ENCODE measurements around the gene UCP3. TPM values are rescaled to one million over a fixed set of nuclear protein-coding genes. Genes with fewer than 3 reads are reported as not detected.

UCP3 gene
- total RNA-seq, 5 donors from 2014 or later (not counting 1 experiment from before 2014, with no cell fraction given), result 5.7 to 6.8 (median 6.5) TPM

DNA sequence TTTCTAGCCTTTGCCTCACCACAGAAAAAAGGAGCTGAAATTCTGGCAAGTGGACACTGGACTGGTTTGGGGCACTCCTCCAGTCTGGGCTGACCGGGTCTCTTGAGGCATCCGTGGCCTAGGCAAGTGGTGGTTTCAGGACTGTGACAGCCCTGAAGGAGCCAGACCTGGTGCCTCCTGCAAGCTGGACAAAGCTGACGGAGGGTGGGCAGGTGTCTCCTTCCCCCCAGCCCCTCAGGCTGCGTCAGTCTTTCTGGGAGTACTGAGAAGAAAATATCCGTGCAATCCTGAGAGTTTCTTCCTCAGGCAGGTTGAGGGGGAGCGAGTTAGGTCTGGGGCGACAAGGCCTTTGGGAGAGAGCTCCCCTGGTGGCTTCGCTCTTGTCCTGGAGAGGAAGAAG, 4.3 kb upstream of the UCP3 start:
- DNase-seq (no peak), ATAC-seq (replicated peaks in 1 of 4) (no peak)
- Histone ChIP-seq H3K4me3 (ENCODE audit: control insufficient read depth in 1 of 2, extremely low read depth in 1 of 2, low read length in 1 of 2) (no peak overlapping the region), H3K9me3 (no peaks in the 10 kb centered on the region), H3K27me3 (replicated peaks in 1 of 2; ENCODE audit: control insufficient read depth in 2 of 2, extremely low read depth in 1 of 2, insufficient read depth in 2 of 2, low read length in 1 of 2) (no peaks in the 10 kb centered on the region), H3K27ac (ENCODE audit: low read length) (peak overlapping the region; percentile 81), H3K36me3 (ENCODE audit: control insufficient read depth in 2 of 2, extremely low read depth in 1 of 2, insufficient read depth in 1 of 2, low read length in 1 of 2) (peaks cover 9 to 10% of the 10 kb centered on the region in 2 donors), H3K4me1 (ENCODE audit: control insufficient read depth in 1 of 2, extremely low read depth in 1 of 2, insufficient read depth in 2 of 2, low read length in 2 of 2) (peaks cover 63 to 85% of the 10 kb centered on the region in 2 experiments)
- 100% methylated on average over 6 of the region's 8 CpGs for WGBS (ENCODE audit: insufficient coverage)
- ChIA-PET CTCF (interaction anchor here in 1 of 2 donors (1.4 kb wide), 1 partner anchor 33 kb away, joined by 6 read pairs; no protein-coding TSS in a partner anchor), POLR2A (interaction anchor here (0.6 to 3.4 kb wide), 3 partner anchors 18 to 47 kb away, joined by 5 to 24 read pairs (median 6); no protein-coding TSS in a partner anchor)
- Mint-ChIP-seq H3K27ac (peak overlapping the region; percentile 94 to 97), H3K4me1 (peaks cover 81 to 94% (median 89%) of the 10 kb centered on the region in 3 donors), H3K9me3 (no peaks in the 10 kb centered on the region), H3K36me3 (peaks cover 21% of the 10 kb centered on the region), H3K27me3 (no peaks in the 10 kb centered on the region), H3K4me3 (peak overlapping the region in 1 of 3 donors; percentile 66)

DNA sequence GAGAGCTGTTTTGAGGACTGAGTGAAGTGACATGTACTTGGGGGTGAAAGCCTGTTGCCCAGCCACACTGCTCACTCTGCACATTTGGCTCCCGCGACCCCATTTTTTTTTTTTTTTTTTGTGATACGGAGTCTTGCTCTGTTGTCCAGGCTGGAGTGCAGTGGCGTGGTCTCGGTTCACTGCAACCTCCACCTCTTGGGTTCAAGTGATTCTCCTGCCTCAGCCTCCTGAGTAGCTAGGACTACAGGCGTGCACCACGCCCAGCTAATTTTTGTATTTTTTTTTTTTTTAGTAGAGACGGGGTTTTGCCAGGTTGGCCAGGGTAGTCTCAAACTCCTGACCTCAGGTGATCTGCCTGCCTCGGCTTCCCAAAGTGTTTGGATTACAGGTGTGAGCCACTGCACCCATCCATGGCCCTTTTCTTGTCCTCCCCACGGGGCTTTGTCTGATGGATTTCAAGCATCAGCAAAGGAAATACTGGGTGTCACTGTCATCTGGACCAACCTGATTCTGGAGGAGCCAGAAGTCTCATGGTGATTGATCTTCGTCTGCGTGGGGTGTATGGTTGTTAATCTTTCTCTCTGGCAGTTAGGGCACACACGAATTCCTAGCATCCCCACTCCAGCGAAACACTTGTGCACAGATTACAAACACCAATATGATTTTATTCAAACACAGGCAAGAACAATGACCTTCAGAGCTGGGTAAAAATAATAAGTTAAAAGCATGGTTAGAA, 3.4 kb upstream of the UCP3 start:
- DNase-seq (no peak), ATAC-seq (replicated peaks in 1 of 4) (no peak)
- Histone ChIP-seq H3K9me3 (no peaks in the 10 kb centered on the region), H3K36me3 (ENCODE audit: control insufficient read depth in 2 of 2, extremely low read depth in 1 of 2, insufficient read depth in 1 of 2, low read length in 1 of 2) (peaks cover 4 to 10% of the 10 kb centered on the region in 2 donors), H3K27me3 (replicated peaks in 1 of 2; ENCODE audit: control insufficient read depth in 2 of 2, extremely low read depth in 1 of 2, insufficient read depth in 2 of 2, low read length in 1 of 2) (no peaks in the 10 kb centered on the region), H3K4me1 (ENCODE audit: control insufficient read depth in 1 of 2, extremely low read depth in 1 of 2, insufficient read depth in 2 of 2, low read length in 2 of 2) (peaks cover 71 to 92% of the 10 kb centered on the region in 2 experiments), H3K4me3 (ENCODE audit: control insufficient read depth in 1 of 2, extremely low read depth in 1 of 2, low read length in 1 of 2) (peak overlapping the region in 1 of 2 donors; percentile 25), H3K27ac (ENCODE audit: low read length) (peak overlapping the region; percentile 81)
- Mint-ChIP-seq H3K27ac (peak overlapping the region; percentile 94 to 97), H3K4me3 (peak overlapping the region in 2 of 3 donors; percentile 10 to 66), H3K27me3 (no peaks in the 10 kb centered on the region), H3K9me3 (no peaks in the 10 kb centered on the region), H3K4me1 (peaks cover 89 to 98% (median 98%) of the 10 kb centered on the region in 3 donors), H3K36me3 (peaks cover 15% of the 10 kb centered on the region)
- ChIA-PET POLR2A (interaction anchor here (0.6 to 3.4 kb wide), 10 partner anchors 10 to 704 kb away, joined by 3 to 24 read pairs (median 4); partner anchors contain the start of gene UCP2 (in 1 of the 2)), CTCF (interaction anchor here (0.6 to 1.4 kb wide), 3 partner anchors 17 to 71 kb away, joined by 3 to 7 read pairs (median 3); no protein-coding TSS in a partner anchor)
- WGBS (ENCODE audit: insufficient coverage), result 92% methylated on average over 4 of the region's 14 CpGs

DNA sequence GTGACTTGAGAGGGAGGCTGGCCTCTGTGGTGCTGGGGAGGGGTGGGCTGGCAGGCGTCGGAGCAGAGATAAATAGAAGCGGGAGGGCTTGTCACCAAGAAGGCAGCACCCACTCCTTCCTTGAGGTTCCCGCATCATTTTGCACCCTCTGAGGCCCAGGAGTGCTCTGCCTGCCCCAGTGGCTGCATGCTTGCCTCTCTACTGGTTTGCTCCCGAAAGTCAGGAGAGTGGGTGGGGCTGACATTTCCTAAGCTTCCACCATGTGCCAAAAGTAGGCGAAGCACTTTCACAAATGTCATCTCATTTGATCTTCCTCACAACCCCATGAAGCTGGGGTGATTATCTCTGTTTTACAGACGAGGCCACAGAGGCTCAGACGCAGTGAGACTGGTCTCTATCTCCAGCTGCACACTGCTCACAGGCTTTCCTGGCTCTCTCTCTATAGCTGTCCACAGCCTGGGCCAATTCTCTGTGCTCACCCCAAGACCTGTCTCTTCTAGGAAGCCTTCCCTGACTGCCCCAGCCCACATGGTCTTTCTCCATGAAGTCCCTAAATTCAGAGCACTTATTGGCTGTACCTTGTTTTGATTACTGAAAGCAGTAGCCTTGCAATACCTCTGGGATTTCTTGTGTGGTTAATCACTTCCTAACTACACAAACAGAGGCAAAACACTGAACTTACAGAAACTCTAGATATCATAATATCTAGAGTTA, 2.6 kb upstream of the UCP3 start:
- H3K27me3 ChIP-seq (replicated peaks in 1 of 2; ENCODE audit: control insufficient read depth in 2 of 2, extremely low read depth in 1 of 2, insufficient read depth in 2 of 2, low read length in 1 of 2), result no peaks in the 10 kb centered on the region
- H3K27ac Mint-ChIP-seq, result peak overlapping the region; percentile 94 to 97
- peaks cover 89 to 97% (median 96%) of the 10 kb centered on the region in 3 donors for H3K4me1 Mint-ChIP-seq
- no peaks in the 10 kb centered on the region for H3K9me3 ChIP-seq
- DNase-seq (peak in 19 of 35 experiments; percentile 14 to 70 (median 32)), ATAC-seq (replicated peaks in 1 of 4) (peak; percentile 60 to 80 (median 63))
- CTCF ChIA-PET, result interaction anchor here (0.6 to 1.4 kb wide), 3 partner anchors 16 to 70 kb away, joined by 3 to 7 read pairs (median 3); no protein-coding TSS in a partner anchor
- 0% methylated on average over 1 of the region's 8 CpGs for WGBS (ENCODE audit: insufficient coverage)
- POLR2A ChIA-PET, result interaction anchor here (0.6 to 3.4 kb wide), 11 partner anchors 9 to 703 kb away, joined by 3 to 24 read pairs (median 4); partner anchors contain the start of gene UCP2 (in 1 of the 2)
- no peaks in the 10 kb centered on the region for H3K9me3 Mint-ChIP-seq
- H3K27me3 Mint-ChIP-seq, result no peaks in the 10 kb centered on the region
- H3K36me3 Mint-ChIP-seq, result peaks cover 10% of the 10 kb centered on the region
- peak overlapping the region; percentile 81 for H3K27ac ChIP-seq (ENCODE audit: low read length)
- H3K36me3 ChIP-seq (ENCODE audit: control insufficient read depth in 2 of 2, extremely low read depth in 1 of 2, insufficient read depth in 1 of 2, low read length in 1 of 2), result peaks cover under 1 to 7% of the 10 kb centered on the region in 2 donors
- peak overlapping the region in 1 of 2 donors; percentile 25 for H3K4me3 ChIP-seq (ENCODE audit: control insufficient read depth in 1 of 2, extremely low read depth in 1 of 2, low read length in 1 of 2)
- H3K4me3 Mint-ChIP-seq, result peak overlapping the region; percentile 39 to 66 (median 59)
- peaks cover 72 to 98% of the 10 kb centered on the region in 2 experiments for H3K4me1 ChIP-seq (ENCODE audit: control insufficient read depth in 1 of 2, extremely low read depth in 1 of 2, insufficient read depth in 2 of 2, low read length in 2 of 2)

DNA sequence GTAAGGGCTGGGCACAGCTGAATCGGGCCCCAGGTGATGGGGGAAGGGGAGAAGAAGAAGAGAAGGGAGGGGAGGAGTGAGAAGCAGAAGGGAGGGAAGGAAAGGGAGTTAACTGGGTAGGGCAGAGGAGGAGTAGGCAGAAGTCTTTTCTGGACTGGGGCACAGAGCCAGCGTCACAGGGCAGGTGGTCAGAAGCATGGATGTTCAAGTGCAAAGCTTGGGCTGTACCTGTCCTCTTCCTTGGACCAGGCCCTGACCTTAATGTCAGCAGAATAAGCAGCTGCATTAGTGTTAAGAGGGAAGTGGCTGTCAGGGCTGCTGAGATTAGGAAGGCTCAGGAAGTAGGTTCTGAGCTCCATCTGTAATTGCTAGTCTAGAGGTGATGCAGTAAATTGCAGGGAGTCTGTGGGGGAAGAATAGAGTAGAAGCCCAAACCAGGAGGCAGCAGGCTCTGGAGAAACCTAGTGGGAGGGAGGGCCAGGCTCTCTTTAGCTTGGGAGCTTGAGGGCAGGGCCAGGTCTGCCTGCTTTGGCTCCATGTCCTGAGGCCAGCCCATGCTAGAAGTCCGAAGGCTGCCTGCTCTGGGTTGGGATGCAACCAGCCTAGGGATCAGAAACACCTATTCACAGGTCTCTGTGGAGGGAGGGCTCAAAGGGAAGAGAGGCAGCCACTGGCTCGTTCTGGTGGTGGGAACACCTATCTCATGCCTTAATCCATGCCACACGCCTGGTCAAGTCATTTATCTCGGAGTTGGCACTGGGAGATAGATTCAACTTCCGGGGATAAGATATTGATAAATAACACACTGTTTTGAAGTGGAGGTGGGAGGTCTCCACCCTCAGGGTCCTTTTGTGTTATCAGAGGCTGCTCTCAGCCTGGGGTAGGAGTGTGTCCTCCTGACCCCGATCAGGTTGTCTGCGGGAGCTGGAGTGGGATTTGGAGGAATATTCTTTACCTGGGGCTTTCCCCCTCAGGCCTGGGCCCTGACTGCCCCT, 1.7 kb upstream of the UCP3 start:
- H3K9me3 Mint-ChIP-seq, result no peaks in the 10 kb centered on the region
- Histone ChIP-seq H3K9me3 (no peaks in the 10 kb centered on the region), H3K27ac (ENCODE audit: low read length) (peak overlapping the region; percentile 81), H3K4me1 (ENCODE audit: control insufficient read depth in 1 of 2, extremely low read depth in 1 of 2, insufficient read depth in 2 of 2, low read length in 2 of 2) (peaks cover 81 to 98% of the 10 kb centered on the region in 2 experiments), H3K27me3 (replicated peaks in 1 of 2; ENCODE audit: control insufficient read depth in 2 of 2, extremely low read depth in 1 of 2, insufficient read depth in 2 of 2, low read length in 1 of 2) (no peaks in the 10 kb centered on the region), H3K4me3 (ENCODE audit: control insufficient read depth in 1 of 2, extremely low read depth in 1 of 2, low read length in 1 of 2) (peak overlapping the region in 1 of 2 donors; percentile 27), H3K36me3 (ENCODE audit: control insufficient read depth in 2 of 2, extremely low read depth in 1 of 2, insufficient read depth in 1 of 2, low read length in 1 of 2) (peaks cover 0 to 3% of the 10 kb centered on the region in 2 donors)
- ATAC-seq (replicated peaks in 1 of 4) (no peak), DNase-seq (no peak)
- peaks cover 5% of the 10 kb centered on the region for H3K36me3 Mint-ChIP-seq
- WGBS (ENCODE audit: insufficient coverage), result 82% methylated on average over 2 of the region's 9 CpGs
- H3K27me3 Mint-ChIP-seq, result no peaks in the 10 kb centered on the region
- ChIA-PET CTCF (interaction anchor here (0.6 to 1.4 kb wide), 7 partner anchors 8 to 46 kb away, joined by 3 to 7 read pairs (median 3); no protein-coding TSS in a partner anchor), POLR2A (interaction anchor here (0.6 to 3.4 kb wide), 10 partner anchors 15 to 297 kb away, joined by 3 to 24 read pairs (median 4); partner anchors contain the start of gene UCP2 (in 1 of the 2))
- H3K4me3 Mint-ChIP-seq, result peak overlapping the region in 2 of 3 donors; percentile 4 to 66
- H3K4me1 Mint-ChIP-seq, result peaks cover 89 to 97% (median 96%) of the 10 kb centered on the region in 3 donors
- peak overlapping the region; percentile 94 to 97 for H3K27ac Mint-ChIP-seq

DNA sequence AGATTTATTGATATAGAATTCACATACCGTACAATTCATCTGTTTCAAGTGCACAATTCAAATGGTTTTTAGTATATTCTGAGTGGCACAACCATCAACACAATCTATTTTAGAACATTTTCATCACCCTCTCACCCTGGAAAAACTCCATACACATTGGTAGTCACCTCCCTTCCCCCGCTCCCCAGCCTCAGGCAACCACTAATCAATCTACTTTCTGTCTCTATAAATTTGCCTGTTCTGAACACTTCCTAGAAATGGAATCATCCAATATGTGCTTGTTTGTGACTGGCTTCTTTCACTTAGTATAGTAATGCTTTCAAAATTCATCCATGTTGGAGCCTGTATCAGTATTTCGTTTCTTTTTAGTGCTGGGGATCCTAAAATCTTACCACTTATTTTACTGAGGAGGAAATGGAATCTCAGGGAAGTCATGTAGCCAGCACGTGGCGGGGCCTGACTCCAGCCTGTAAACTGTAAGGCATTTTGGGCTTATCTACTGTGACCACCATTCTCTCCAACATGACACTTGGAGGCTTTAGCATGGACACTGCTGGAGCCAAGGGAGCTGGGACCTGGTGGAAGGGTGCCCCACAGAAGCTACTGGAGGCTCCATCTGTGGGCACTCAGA, 905 bp upstream of the UCP3 start:
- Histone ChIP-seq H3K9me3 (no peaks in the 10 kb centered on the region), H3K4me1 (ENCODE audit: control insufficient read depth in 1 of 2, extremely low read depth in 1 of 2, insufficient read depth in 2 of 2, low read length in 2 of 2) (peaks cover 79 to 99% of the 10 kb centered on the region in 2 experiments), H3K27ac (ENCODE audit: low read length) (peak overlapping the region; percentile 81), H3K36me3 (ENCODE audit: control insufficient read depth in 2 of 2, extremely low read depth in 1 of 2, insufficient read depth in 1 of 2, low read length in 1 of 2) (no peaks in the 10 kb centered on the region), H3K4me3 (ENCODE audit: control insufficient read depth in 1 of 2, extremely low read depth in 1 of 2, low read length in 1 of 2) (no peak overlapping the region), H3K27me3 (replicated peaks in 1 of 2; ENCODE audit: control insufficient read depth in 2 of 2, extremely low read depth in 1 of 2, insufficient read depth in 2 of 2, low read length in 1 of 2) (no peaks in the 10 kb centered on the region)
- Mint-ChIP-seq H3K27me3 (no peaks in the 10 kb centered on the region), H3K36me3 (peaks cover 5% of the 10 kb centered on the region), H3K9me3 (no peaks in the 10 kb centered on the region), H3K4me3 (peak overlapping the region in 1 of 3 donors; percentile 66), H3K4me1 (peaks cover 89 to 97% (median 96%) of the 10 kb centered on the region in 3 donors), H3K27ac (peak overlapping the region; percentile 94 to 97)
- CTCF ChIA-PET, result interaction anchor here (0.6 to 1.0 kb wide), 6 partner anchors 9 to 46 kb away, joined by 3 to 4 read pairs (median 3); no protein-coding TSS in a partner anchor
- no CpG with 5 or more reads among the region's 5 CpGs for WGBS (ENCODE audit: insufficient coverage)
- DNase-seq, result no peak
- POLR2A ChIA-PET, result interaction anchor here (0.6 to 3.4 kb wide), 5 partner anchors 15 to 132 kb away, joined by 3 to 24 read pairs (median 3); no protein-coding TSS in a partner anchor
- ATAC-seq (replicated peaks in 1 of 4), result no peak
